HG03520 (cell line): Measurements from ENCODE around the gene TUBA1B.
A peak's percentile ranks its signal among the peaks of the same experiment; 100 is the strongest.
"Not testable (repeated sequence)": the region's sequence is repeated elsewhere in the genome, so short reads cannot be mapped to it uniquely, and the experiment has no call there.

ENCODE experiments used
- ATAC-seq: cut with Tn5 transposase; IDR thresholded peaks from one replicate; pipeline ENCODE4 v1.9.1; 2021; ENCODE audit warnings: mild to moderate bottlenecking, moderate library complexity; ENCODE audit not compliant: unreplicated experiment

TUBA1B gene

GRCh38 chr12:49131051-49131893 lies at the start of gene TUBA1B:
Gene TUBA1B (minus strand): TSS chr12:49131395. CDS start chr12:49131300, 95 bp downstream.
- ATAC-seq, result peak; percentile 66

- ATAC-seq, result no peak
Observed at GRCh38 chr12:49174218-49174617, 43.0 kb upstream of the TUBA1B start.

- no peak for ATAC-seq
Observed at GRCh38 chr12:49170924-49171323, 39.7 kb upstream of the TUBA1B start.

GRCh38 chr12:49165114-49165513 lies 33.9 kb upstream of the TUBA1B start:
- no peak for ATAC-seq

GRCh38 chr12:49161901-49162300 lies 30.7 kb upstream of the TUBA1B start:
- ATAC-seq, result not testable (repeated sequence)

- no peak for ATAC-seq
Observed at GRCh38 chr12:49161092-49161795, 30.0 kb upstream of the TUBA1B start.

- ATAC-seq, result no peak
Observed at GRCh38 chr12:49160399-49160798, 29.2 kb upstream of the TUBA1B start.

GRCh38 chr12:49154221-49154620 lies 23.0 kb upstream of the TUBA1B start:
- ATAC-seq, result no peak

GRCh38 chr12:49147384-49147783 lies 16.2 kb upstream of the TUBA1B start:
- no peak for ATAC-seq

GRCh38 chr12:49146406-49146805 lies 15.2 kb upstream of the TUBA1B start:
- no peak for ATAC-seq

GRCh38 chr12:49144384-49144783 lies 13.2 kb upstream of the TUBA1B start:
- ATAC-seq, result no peak

GRCh38 chr12:49138999-49139398 lies 7.8 kb upstream of the TUBA1B start:
- no peak for ATAC-seq

- no peak for ATAC-seq
Observed at GRCh38 chr12:49138587-49138986, 7.4 kb upstream of the TUBA1B start.

- no peak for ATAC-seq
Observed at GRCh38 chr12:49137476-49137875, 6.3 kb upstream of the TUBA1B start.

GRCh38 chr12:49136997-49137396 lies 5.8 kb upstream of the TUBA1B start:
- ATAC-seq, result not testable (repeated sequence)

- no peak for ATAC-seq
Observed at GRCh38 chr12:49133590-49133989, 2.4 kb upstream of the TUBA1B start.

GRCh38 chr12:49133014-49133413 lies 1.8 kb upstream of the TUBA1B start:
- ATAC-seq, result no peak

GRCh38 chr12:49131894-49132461 lies 783 bp upstream of the TUBA1B start:
- ATAC-seq, result no peak

- peak; percentile 48 for ATAC-seq
Observed at GRCh38 chr12:49130151-49131050, 794 bp downstream of the TUBA1B start.

- no peak for ATAC-seq
Observed at GRCh38 chr12:49129332-49130150, 1.7 kb downstream of the TUBA1B start.
